CD4-positive, alpha-beta T cell treated with Interleukin-17A for 1 hour (primary cell): ENCODE data around the gene IFITM10.

Experiments
- DNase-seq: peaks from one replicate; pipeline ENCODE4 v3.0.0-alpha.2; 2020

The IFITM10 gene

DNA sequence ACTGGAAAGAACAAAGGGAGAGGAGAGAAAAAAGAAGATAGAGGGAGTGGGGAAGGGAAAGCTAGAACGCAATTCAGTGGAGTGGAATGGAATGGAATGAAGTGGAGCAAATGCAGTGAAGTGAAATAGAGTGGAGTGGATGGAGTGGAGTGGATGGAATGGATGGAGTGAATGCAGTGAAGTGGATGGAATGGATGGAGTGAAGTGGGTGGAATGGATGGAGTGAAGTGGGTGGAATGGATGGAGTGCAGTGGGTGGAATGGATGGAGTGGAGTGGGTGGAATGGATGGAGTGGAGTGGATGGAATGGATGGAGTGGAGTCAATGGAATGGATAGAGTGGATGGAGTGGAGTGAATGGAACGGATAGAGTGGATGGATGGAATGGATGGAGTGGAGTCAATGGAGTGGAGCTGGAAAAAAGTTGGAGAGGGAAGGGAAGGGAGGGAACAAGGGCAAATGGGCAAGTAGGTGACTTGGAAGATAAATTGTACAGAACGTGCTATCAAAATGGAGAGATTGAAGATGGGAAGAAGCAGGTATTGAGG is 13.9 kb downstream of the IFITM10 start:
- DNase-seq, result no peak

DNA sequence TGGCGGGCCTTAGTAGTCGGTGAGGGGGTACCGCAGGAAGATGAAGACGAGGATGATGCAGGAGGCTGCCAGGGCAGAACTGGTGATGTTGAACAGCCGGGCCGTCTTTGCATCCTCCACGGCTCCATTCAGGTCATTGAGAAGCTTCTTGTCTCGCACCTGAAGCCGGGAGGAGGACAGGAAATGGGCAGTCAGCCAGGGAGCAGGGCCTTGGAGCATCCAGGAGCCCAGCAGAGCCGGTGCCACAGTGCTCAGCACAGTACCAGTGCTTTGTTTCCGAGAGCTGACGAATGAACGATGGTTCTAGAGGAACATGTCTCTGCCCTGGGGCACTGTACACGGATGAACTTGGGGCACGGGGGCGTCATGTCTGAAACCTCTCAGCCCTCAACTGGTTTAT is 15.1 kb downstream of the IFITM10 start:
- no peak for DNase-seq

DNA sequence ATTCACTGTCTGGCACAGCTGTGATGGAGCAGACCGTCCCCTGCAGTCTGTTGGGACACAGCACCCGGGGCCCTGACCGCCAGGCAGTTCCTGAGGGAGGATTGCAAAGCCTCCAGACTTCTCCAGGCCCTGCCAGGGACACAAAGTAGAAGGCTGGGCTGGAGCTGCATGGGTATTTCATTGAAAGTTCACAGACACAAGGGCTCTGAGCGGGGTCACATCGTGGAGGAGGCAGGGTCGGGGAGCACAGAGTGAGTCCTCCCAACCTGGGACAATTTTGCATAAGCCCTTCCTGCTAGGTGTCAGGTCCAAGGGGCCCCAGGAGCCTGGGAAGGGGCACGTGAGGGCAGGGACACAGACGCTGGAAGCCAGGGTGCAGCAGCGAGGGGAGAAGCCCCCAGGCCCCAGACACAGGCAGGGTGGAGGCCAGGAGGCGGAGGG is 15.7 kb downstream of the IFITM10 start:
- no peak for DNase-seq

DNA sequence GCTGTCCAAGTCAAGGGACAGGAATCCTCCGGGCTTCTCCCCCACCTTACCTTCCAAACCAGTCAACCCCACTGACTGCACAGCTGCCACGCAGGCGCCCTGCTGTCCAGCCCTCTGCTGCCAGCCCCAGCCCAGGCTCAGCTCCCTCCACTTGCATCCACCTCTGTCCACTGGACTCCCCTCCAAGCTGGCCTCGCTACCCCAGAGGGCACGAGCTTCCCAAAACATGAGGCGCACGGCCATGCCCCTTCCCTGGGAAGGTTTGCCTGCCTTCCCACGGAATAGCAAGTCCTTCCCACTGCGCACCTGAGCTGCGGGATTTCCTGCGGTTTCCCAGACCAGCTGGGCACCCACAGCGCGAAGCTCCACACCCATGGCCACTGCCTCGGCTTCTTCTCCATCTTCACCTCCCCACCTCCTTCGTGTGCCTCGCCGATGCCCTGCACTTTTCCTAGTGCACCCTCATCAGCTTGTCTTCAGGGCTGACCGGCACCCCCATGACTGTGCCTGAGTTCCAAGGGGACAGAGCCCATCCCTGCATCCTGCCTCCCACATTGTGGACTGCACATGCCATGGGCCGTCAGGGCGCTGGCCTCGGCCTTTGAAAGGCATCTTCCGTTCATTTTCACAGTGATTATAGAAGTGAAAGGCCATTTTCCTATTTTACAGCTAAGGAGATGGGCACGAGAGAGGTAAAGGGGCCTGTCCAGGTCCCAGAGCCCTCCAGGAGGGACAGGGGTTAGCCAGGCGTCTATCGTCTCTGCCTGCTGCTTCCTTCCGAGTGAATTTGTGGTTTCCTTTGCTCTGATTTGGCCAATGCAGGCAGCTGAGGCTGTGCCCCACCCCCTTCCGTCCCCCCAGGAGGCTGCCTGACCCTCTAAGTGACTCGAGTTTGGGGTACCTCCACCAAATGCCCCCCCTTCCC is 16.4 kb downstream of the IFITM10 start:
- DNase-seq, result no peak

DNA sequence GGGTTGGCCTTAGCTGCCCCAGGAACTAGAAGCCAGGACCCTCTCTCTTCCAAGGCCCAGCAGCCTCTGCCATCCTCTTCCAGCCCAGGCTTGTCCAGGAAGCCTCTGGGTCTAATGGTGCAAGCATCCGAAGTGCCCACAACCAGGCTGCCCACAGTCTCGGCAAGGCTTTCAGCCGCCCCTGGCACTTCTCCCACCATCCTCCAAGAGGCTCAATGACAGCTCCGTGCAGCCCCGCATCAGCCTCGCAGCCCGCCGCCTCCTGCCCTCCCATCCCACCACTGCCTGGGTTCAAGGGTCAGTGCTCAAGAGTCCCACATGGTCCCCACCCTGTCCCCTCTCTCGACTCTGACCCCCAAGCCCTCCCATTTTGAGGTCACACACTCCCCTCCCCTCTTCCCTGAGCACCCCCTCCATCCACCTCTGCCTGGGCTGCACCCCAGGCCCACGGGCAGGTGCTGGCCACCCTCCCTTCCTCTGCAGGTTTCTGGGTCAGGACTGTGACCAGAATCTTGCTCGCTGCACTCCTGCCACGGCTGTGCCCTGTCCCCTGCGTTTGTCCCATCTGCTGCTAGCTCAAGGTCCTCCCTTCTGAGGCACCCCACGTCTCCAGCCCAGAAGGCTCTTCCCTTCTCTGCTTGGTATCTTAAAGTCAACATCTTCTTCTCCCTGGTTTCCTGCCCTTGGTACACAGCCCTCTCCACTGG is 17.2 kb downstream of the IFITM10 start:
- no peak for DNase-seq

DNA sequence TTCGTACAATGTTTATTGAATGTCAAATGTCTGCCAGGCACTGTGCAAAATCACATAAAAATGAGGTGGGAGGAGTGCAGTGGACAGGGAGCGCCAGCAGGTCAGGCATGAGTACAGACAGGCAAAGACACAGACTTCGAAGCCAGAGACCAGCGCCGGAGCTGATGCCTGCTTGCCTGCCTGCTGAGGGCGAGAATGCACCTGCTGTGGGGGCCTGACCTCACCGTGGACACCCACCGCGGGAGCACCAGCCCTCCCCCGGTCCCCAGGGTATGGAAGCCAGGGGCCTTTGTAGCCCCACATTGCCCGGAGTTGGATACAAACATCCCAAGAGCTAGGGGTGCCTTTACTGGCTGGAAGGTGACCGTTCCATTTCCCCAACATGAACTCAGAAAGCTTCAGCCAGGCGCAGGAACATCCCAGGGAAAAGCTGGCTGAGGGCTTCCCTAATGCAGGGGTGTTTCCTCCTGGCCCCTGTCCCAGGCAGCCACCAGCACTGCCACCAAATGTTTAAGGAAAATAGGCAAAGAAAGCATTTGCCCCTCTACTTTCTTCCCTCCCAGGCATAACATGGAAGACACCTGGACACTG is 17.9 kb downstream of the IFITM10 start:
- DNase-seq, result no peak

DNA sequence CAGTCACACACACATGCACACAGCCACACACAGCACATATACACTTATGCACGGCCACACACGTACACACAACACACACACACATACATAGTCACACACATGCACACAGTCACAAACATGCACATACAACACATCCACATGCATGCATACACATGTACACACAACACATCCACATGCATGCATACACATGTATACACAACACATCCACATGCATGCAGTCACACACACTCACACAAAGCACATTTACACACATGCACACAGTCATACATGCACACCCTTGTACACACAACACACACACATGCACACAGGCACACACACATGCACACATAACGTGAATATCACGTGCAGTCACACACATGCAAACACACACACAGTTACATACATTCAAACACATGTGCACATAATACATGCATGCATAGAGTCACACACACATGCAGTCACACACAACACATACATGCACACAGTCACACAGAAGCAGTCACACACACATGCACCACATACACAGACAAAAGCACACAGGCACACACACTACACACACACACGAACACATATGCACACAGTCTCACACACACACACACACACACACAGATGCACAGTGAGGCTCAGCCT is 18.8 kb downstream of the IFITM10 start:
- DNase-seq, result no peak

DNA sequence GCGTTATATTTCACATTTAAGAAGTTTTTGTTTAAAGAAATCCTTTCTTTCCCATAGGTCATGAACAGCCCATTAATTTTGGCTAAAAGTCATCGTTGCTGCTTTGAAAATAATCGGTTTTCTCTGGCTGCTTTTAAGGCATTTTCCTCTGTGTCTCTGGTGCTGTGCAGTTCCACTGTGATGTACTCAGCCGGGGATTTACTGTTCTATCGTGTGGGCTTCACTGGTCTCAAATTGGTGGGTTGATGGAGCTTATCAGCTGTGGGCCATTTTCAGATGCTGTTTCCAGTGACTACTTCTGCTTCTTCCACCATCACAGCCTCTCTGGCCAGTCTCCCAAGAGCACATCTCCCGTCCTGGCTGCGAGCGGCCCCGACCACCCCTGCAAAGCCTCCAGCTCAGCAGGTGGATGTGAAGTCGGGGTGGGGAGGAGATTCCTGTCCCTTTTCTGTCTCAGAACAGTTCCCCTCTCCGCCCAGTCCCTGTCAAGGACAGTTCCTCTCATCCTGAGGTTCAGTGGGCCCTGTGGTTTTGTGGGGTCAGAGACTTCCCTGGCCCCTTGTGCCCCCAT is 20.3 kb downstream of the IFITM10 start:
- no peak for DNase-seq

DNA sequence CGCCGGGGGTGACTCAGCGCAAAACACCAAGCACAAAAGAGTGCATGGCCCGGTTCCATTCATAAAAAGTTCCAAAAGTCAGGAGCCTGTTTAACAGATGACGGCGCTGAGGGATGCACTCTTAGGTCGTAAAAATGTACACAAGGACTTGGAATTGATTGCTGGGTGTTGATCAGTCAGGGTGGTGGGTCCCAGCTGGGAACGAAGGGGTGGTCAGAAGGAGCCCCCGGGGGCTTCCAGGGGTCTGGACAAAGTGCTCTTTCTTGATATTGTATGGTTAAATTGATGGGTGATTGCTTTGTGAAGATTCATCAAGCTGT is 20.7 kb downstream of the IFITM10 start:
- DNase-seq, result no peak

DNA sequence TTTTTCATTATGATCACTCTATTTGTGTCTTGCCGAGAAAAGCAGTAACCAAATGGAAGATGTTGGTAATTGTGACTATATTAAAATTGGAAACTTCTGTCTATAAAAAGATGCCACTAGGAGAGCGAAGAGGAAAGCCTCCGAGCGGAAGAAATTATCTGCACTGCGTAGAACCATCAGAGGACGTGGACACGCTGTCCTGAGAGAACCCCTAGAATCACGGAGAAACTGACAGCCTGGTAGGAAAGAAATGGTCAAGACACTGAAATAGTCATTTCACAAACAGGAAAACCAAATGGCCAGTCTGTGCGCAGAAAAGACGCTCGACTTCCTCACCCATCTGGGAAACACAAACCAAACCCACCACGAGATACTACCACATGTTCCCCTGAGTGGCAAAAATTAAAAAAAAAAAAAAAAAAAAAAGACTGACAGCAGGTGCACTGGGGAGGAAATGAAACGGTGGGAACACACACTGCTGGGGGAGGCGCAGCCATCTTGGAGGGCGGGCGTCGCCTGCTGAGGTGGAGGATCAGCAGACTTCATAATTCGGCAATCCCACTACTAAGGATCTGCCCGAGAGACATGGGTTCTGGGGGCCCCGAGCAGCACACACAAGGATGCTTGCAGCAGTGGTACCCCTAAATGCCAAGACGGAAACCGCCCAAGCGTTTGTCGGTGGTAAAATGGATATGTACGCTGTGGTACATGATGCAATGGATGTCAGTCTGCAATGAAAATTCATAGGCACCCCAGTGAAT is 21.3 kb downstream of the IFITM10 start:
- no peak for DNase-seq

DNA sequence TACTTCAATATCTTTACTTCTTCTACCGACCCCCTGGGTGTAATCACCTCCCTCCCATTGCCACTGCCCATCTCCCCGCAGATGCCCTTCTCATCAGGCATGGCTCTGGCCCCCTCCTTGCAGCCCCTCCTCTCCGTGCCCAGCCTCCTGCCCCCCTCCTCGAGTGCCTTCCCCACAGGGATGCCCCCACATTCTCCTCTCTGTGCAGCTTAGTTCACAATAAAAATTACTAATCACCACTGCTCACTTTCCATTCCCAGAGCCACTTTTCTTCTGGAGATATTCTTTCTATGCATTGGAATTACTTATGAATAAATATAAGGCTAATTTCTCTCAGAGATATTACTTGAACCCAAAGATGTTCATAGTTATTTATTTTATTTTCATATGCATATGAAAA is 22.1 kb downstream of the IFITM10 start:
- DNase-seq, result no peak

DNA sequence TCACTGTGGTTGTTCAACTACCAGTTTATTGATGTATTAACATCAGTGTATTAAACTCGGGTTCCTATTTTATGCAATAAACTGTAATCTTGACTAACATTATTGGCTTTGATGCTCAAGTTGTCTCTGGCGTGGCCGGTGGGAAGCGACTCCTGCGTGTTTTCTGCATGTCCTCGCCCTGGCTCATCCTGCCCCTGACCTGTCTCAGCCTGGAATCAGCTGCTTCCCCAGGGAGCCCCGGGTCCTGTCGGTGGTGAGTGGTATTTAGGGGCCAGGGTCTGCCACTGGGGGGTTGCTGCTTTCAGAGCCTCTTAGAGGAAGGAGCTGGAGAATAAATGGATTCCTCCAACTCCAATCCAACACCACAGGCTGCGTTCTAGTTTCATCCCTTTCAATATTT is 22.5 kb downstream of the IFITM10 start:
- no peak for DNase-seq

DNA sequence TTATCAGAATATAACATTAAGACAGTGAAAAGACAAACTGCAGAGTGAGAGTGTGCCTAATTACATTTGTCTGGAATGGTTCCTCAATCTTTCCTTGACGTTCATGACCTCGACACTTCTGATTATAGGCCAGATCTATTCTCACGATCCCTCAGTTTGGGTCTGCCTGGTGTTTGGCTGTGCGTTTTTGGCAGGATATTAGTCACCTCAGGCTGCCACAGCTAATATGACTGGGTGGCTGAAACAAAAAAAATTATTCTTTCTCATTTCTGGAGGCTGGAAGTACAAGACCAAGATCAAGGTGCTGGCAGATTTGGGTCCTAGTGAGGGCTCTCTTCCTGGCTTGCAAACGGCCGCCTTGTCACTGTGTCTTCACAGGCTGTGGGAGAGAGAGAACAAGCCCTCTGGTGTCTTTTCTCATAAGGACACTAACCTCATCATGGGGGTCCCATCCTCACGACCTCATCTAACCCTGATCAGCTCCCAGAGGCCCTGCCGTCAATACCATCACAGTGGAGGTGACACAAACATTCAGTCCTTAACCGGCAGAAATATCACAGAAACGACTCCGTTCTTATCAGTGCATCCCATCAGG is 23.2 kb downstream of the IFITM10 start:
- DNase-seq, result no peak

DNA sequence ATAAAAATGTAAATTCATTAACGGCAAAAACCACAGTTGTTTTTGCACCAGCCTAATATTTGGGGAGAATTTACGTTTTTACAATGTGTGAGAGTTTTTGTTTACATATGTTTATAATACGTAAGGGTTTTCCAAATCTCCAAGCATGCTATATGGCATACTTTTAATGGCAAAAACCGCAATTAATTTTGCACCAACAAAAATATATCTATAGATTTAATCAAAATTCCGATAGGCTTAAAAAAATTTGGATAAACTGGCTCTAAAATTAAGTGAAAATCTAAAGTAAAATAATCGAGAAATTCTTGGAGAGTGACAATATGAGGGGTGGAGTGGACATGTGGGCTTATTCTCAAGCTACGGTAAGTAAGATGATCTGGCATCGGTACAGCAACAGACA is 30.6 kb downstream of the IFITM10 start:
- no peak for DNase-seq

DNA sequence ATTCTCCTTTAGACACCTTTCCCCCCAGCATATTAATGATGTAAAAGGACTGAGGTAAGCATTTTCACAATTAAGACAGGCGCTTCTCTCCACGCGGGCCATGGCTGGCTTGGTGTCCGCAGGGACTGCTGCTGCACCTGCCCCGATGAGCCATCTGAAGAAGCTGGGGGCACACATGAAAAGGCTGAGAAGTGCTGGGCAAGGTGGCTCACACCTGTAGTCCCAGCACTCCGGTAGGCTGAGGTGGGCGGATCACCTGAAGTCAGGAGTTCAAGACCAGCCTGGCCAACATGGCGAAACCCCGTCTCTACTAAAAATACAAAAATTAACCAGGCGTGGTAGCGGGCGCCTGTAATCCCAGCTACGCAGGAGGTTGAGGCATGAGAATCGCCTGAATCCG is 32.1 kb downstream of the IFITM10 start:
- DNase-seq, result no peak

DNA sequence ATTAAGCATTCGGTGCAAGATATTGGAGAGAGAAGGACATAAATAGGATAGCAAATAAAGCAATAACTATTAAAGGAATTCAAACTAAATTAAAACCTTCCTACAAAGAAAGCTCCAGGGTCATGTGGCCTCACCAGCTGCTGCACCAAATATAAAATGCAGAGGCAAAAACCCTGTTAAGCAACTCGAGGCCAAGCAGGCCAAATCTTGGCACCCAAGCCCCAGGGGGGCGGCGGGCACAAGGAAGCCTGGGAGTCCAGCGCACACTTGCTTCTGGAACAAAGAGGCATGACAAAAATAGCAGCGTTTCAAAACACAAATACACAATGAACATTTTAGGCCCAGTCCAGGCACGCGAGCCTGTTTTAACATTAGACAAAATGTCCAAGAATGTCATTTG is 32.6 kb downstream of the IFITM10 start:
- DNase-seq, result no peak

DNA sequence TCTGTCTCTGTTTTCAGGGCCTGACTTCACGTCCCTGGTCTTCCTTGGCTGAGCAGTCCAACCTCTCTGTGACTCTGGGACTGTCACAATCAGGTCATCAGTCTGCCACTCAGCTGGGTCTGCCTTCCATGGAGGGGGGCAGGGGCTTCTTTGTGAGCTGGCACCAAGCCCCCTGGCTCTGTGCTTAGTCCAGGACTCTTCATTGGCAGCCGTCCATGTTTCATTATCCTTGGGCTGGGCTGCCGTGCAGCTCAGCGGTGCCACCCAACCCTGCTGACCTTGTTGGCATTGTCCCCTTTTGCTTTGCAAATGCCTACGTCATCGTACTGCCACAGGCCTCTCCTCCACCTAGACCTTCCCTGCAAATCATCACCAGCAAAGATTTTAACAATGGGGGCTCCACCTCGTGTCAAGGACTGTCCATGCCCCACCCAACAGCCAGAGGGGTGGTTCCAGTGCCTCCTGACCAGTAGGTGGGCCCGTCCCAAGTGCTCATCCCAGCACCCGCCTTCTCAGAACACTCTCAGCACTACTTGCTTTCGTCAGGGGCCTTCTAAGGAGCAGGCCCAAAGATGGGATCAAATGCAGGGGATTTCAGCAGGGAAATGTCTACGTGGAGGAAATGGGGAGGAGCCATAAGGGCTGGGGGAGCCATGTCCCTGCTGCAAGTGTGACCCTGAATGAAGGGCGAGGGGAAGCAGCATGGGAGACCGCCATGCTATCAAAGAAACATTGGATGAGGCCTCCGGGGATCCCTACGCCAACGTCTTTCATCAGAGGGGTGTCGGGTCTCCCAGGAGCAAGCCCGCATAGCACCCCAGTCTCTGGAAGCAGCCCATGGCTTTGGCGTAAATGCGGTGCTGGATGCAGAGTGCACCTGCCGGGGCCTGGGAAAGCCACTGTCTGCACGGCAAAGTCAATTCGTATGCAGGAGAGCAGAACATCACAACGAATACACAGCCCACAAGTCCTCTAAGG is 35.2 kb downstream of the IFITM10 start:
- no peak for DNase-seq

DNA sequence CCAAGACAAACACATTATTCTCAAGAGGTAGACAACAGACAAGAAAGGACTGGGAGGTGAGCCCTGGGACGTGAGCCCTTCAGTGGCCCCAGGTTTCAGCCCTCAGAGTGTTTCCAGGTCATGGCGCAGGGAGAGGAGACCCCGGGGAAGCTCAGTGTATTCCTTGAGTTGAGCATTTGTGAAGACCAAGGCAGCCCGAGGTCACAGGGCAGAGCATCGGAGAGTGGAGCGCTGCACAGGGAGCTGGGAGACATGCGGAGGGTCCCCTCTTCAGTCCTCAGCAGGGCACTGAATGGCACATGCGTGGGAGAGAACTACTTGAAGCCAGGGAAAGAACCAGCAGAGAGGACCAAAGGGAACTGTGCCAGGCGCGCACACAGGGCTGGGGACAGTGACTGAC is 41.7 kb downstream of the IFITM10 start:
- no peak for DNase-seq

DNA sequence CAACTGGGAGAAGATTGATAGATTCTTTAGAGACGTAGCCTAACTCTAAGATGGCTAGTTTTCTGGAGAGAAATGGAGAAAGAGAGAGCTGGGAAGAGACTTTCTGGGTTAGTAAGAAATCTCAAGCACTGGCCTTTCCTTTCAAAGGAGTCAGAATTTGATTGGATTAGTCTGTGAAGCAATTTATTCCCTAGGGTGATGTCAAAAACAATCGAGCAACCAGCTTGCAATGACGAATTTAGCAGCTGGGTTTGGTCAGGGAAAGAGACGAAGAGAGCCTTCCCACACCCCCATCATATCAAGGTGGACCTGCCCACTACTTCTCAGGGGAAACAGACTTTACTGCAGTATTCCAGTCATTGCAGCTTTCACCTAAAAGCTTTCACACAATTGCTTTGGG is 42.6 kb downstream of the IFITM10 start:
- no peak for DNase-seq

DNA sequence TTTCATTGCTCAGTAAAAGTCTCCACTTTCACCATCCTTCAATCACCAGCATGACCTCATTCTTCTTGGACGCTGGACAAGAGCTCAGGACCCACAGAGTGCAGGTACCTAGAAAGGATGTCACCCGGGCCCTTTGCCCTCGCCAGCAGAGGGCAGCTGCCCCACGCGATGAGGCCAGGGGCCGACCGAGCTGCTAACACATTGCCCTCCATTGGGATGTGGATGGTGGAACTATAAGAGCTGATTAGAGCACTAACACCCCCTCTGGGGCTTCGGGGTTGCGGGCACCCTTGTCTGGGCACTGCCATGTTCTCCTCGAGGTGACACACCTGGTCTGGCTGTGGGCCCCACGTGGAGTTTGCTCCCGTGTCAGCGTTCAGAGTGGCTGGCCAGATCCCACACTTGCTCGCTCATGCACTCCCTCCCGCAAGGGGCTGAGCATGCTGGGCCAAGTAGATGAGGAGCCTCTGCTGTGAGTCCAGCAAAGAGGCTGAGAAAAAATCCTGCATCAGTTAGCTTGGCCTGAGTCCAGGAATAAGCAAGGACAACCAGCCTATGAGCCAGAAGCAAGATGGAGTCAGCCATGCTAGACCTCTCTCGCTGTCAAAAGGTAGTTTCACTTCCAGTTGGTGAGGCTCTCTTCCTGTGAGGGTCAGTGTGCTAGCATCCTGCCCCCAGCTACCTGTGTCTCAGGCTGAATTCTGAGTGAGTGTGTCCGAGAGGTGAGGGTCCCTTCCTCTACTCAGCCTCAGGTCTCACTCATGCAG is 43.6 kb downstream of the IFITM10 start:
- DNase-seq, result peak; percentile 26
